GM18520 (cell line): Measurements from ENCODE around the gene IFIT3.
"Not testable (repeated sequence)": the region's sequence is repeated elsewhere in the genome, so short reads cannot be mapped to it uniquely, and the experiment has no call there.

Source experiments
- ATAC-seq: cut with Tn5 transposase; IDR thresholded peaks from one replicate; pipeline ENCODE4 v1.9.1; 2021; ENCODE audit not compliant: unreplicated experiment

Gene IFIT3, protein sequence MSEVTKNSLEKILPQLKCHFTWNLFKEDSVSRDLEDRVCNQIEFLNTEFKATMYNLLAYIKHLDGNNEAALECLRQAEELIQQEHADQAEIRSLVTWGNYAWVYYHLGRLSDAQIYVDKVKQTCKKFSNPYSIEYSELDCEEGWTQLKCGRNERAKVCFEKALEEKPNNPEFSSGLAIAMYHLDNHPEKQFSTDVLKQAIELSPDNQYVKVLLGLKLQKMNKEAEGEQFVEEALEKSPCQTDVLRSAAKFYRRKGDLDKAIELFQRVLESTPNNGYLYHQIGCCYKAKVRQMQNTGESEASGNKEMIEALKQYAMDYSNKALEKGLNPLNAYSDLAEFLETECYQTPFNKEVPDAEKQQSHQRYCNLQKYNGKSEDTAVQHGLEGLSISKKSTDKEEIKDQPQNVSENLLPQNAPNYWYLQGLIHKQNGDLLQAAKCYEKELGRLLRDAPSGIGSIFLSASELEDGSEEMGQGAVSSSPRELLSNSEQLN

DNA sequence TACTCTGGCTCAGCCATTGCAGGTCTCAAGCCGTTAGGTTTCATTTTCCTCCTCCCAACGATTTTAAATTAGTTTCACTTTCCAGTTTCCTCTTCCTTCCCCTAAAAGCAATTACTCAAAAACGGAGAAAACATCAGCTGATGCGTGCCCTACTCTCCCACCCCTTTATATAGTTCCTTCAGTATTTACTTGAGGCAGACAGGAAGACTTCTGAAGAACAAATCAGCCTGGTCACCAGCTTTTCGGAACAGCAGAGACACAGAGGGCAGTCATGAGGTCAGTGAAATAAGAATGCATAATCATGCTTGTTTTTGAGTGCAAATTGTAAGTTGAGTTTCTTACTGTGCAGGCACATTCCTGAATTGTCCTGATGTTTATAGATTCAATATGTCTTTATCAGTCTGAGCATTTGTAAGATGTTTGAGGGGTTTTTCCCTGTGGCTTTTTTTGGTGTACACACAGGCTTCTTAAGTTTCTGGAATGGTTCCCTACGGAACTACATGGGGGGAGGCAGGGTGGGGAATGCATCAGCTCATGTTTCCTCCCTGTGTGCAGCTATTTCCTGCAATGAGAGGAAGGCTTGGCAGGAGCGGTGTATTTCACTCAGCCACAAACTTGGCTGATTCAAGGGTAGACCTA is at the start of gene IFIT3:
TSS of gene IFIT3 (plus strand) at position 195 of the 639 bp plus-strand sequence. CDS start at position 272, 77 bp downstream.
- ATAC-seq = peak; percentile 27

DNA sequence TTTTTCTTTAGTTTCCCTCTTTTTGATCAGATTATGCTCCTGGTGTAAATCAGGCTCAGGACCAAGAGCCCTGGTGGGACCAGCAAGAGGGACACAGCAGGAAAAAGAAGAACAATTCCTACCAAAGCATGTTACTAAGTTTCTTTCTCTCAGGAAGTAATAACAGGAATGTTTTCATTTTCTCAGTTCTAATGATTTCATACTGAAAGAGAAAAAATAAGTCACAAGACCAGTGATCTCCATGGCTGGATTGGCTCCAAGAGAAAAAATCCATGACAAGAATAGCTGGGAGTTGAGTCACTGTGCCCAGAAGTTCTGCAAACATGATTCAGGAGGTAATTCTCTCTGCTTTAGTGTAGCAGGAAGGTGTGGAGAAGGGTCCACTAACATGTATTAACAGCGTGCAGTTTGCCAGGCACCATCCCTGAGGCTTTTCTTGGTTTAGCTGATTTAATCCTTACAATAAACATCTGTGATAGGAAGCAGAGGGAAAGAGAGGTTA is 49.7 kb upstream of the IFIT3 start:
- ATAC-seq = no peak

DNA sequence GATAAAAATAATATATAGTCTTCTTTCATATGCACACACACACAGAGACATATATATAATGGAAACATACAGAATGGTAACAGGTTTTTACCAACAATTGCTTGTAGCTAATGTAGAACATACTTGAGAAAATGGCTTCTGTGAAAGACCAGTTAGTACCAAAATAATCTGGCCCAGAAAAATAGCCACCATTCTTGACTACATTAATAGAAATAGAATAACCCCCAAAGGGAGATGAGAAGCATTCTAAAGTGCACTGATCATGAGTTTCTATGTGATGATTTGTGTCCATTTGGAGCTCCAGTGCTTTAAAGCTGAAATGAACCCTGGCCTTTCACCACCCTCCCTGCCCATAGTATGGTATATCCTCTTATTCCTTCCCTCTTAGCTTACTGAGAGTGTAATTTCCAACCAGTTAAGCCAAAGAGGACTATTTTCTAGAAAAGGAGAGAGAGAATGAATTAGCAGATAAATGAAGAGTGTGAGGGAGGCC is 48.9 kb upstream of the IFIT3 start:
- ATAC-seq = no peak

DNA sequence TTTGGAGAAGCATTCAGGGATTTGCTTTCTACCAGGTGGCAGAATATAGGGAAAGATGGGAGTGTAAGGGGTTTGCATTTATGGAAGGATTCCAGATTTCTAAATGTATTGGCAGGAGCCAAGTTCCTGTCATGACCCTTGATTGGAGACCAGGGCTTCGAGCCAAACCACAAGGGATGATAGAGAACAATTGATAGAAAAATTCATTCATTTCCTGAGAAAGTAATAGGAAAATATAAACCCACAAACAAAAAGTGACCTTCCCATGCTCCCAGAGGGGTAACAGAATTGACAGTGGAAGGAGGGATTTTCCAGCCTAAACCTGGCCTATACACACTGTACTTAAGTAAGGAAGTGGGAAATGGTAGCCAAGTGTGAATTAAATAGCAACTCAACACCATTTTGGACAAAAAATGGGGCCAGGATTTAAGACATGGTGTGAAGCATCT is 48.4 kb upstream of the IFIT3 start:
- no peak for ATAC-seq

DNA sequence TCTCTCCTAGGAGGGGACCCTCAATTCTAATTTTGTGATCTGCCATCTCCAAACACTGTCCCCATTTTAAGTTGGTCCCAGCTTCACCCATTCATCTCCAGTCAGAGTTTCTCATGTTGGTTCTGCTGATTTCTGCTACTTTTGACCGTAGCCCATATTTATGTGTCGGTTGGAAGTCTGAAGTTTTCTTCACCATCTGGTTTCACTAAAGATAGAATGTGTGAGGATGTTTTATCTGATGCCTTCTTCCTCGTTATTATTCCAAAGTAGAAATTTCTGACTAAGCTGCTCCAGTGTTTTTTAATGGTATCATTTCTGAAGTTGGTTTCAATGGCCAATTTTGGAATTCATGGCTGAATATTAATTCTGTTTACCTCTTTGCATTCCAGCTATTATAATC is 47.3 kb upstream of the IFIT3 start:
- no peak for ATAC-seq

DNA sequence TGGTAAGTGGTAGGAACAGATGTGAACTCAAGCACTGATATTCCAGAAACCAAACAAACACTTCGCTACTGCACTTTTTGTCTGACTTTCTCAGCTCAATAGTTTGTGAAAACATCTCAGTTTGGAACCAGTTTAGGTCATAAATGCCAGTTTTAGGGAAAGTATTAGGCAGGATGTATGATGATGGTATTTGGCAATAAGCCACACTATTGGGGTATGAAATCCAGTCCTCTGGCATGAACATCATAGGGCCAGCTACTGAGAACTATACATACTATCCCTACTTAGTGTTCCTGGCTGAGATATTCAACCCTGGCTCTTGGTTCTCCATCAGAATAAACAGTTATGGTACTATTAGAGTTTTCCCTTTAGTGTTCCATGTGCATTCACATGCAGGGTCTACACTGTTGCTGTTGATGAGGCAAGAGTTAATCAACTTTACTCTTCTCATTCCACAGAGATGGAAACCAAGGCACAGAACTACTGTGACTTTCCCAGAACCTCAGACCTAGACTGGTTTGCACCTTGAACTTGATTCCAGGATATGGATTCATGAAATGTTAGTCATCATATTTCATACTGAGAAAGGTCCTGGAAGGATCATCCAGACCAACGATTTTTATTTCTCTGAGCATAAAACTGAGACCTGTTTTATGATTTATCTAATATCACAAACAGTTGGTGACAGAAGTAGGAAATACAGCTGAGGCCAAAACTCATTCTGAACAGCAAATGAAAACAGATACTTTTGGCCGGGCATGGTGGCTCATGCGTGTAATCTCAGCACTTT is 46.0 kb upstream of the IFIT3 start:
- no peak for ATAC-seq

DNA sequence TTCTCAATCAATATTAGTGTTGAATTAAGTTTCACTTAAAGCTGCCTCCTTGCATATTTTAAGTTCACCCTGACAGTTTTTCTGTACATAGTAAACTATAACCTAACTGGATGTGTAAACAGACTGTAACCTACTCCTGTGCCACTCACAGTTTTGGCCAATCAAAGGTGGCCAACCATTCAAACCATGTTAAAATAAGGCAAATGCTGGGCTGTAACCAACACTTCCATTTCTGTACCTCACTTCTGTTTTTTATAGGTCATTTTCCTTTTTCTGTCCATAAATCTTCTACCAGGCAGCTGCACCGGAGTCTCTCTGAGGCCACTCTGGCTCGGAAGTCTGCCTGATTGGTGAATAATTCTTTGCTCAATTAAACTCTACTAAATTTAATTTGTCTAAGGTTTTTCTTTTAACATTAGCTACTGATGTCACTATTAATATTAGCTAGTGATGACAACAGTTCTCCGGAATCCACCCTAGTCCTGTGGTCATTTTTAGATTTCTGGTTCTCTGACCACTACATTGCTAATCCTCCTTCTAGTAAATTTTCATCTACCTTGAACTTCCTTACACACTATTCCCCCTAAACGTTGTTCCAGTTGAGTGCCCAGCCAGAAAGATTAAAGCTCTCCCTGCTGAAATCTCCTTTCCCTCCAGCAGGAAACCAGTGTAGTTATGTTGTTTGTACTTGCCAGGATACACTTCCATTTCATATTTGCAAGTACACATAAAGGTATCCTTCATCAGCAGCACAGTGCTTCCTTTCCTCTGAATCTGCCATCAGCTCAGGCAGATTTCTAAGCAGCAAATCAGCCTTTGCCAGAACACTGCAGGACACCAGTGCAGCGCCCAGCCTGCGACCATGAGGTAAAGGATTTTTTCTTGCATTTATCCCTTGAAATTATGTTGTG is 44.5 kb upstream of the IFIT3 start:
- ATAC-seq = no peak

DNA sequence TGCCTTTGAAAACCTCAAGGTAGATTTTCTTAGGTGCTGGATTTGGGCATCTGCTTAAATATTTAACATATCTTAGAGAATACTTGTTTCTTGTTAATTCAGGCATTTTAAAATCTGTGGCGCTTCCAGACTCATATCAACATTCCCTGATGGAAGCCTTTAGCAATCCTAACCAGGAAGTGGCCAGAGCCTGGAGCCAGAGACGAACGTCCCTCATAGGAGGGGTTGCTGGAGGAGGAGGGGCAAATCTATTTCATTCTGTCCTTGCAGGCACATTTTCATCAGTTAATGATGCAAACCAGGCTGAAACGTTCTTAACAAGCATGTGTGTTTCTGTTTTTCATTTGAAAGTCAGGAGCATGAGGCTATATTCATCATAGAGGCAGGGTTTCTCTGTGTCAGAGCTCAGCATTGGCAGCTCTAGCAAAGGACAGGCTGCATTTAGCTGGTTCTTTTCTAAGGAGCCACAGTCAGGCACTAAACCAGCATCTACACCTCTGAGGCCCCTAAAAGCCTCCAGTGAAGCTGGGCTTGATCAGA is 43.8 kb upstream of the IFIT3 start:
- ATAC-seq = no peak

DNA sequence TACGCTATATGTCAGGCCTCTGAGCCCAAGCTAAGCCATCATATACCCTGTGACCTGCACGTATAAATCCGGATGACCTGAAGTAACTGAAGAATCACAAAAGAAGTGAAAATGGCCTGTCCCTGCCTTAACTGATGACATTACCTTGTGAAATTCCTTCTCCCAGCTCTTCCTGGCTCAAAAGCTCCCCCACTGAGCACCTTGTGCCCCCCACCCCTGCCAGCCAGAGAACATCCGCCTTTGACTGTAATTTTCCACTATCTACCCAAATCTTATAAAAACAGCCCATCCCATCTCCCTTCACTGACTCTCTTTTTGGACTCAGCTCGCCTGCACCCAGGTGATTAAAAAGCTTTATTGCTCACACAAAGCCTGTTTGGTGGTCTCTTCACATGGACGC is 43.1 kb upstream of the IFIT3 start:
- ATAC-seq = not testable (repeated sequence)

DNA sequence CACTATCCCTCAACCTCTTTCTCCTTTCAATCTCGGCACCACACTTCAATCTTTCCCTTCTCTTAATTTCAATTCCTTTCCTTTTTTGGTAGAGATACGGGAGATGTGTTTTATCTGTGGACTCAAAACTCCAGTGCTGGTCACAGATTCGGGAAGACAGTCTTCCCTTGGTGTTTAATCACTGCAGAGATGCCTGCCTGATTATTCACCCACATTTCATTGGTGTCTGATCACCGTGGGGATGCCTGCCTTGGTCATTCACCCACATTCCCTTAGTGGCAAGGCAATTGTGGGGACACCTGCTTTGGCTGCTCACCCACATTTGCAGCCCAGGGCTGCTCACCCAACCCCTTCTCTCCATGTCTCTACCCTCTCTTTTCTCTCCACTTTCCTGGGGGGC is 42.5 kb upstream of the IFIT3 start:
- ATAC-seq = not testable (repeated sequence)

DNA sequence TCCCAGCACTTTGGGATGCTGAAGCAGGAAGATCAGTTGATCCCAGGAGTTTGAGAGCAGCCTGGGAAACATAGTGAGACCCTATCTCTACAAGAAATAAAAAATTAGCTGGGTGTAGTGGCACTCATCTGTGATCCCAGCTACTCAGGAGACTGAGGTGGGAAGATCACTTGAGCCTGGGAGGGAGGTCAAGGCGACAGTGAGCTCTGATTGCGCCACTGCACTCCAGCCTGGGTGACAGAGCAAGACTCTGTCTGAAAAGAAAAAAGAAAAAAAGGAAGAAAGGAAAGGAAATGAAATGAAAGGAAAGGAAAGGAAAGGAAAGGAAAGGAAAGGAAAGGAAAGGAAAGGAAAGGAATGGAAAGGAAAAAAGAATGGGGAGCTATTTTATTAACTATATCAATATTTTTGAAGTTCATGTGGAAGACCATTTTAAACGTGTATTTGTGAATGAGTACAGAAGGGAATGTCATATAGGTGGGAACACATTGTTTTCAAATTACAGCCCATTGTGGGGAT is 33.0 kb upstream of the IFIT3 start:
- ATAC-seq = no peak

DNA sequence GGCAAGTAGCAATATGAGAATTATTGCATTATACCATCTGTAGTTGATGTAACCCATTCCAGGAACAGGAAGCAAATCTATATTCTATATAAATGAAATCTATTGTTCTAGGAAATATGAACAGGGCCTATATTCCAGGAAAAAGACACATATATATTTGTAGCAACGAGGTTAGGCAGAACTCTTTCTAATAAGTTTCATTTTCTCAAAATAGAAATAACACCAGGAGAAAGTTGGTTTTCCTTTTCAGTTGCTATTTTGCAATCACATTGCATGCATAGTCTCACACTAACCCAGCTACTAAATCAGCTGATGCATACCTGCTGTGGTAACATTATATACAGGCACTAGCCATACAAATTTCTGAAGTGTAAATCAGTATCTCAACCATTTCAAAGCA is 32.2 kb upstream of the IFIT3 start:
- no peak for ATAC-seq

DNA sequence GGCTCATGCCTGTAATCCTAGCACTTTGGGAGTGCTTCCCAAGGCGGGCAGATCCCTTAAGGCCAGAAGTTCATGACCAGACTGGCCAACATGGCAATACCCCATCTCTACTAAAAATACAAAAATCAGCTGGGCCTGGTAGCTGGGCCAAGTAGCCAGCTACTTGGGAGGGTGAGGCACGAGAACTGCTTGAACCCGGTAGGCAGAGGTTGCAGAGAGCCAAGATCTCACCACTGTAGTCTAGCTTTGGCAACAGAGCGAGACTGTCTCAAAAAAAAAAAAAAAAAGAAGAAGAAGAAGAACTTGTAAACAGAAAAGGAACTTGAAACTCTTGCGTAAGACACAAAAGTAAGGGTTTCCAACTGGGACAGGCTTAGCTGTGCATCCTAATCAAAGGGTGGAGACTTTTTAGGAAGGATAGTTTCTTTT is 31.6 kb upstream of the IFIT3 start:
- no peak for ATAC-seq

DNA sequence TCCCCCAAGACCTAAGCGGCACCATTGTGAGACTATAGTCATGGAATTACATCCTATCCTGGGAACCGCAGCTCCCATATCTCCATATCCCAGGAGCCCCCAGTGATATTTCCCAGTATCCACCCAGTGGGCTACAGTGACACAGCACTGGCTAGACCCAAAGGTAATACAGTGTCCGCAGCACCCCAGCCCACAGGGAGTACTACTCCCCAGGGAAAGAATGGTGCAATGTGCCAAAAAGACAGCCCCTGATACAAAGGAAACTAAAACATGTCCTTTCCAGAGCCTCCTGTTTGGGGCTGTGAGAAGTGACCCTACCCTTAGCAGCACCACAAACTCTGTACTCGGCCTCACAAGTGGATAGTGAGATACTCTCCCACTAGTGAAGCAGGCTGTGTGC is 30.4 kb upstream of the IFIT3 start:
- no peak for ATAC-seq

DNA sequence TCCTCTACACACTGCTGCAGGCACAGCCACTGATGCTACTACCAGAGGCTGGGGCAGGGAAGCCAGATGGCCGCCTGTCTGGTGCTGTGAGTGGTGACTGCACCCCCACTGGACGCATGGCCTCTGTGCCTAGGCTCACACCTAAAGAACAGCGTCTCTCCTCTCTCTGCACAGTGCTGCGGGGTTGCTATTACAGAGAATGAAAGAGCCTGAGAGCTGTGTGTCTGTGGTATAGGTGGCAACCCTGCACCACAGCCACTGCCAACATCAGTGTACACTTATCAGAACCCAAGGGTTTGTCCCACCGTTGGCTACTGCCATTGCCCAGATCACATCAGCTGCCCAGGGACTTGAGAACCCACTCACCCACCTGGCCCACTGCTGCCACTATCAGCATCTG is 30.0 kb upstream of the IFIT3 start:
- no peak for ATAC-seq

DNA sequence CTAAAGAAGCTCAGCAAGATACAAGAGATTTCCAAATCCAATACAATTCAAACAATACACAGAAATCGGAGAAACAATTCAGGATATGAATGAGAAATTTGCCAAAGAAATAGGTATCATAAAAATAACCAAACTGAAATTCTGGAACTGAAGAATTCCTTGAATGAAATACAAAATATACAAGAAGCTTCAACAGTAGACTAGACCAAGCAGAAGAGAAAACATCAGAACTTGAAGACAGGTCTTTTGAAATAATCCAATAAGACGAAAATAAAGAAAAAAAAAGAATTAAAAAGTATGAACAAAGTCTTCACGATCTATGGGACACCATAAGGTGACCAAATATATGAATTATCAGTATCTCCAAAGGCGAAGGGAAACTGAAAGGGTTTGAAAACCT is 28.8 kb upstream of the IFIT3 start:
- no peak for ATAC-seq

DNA sequence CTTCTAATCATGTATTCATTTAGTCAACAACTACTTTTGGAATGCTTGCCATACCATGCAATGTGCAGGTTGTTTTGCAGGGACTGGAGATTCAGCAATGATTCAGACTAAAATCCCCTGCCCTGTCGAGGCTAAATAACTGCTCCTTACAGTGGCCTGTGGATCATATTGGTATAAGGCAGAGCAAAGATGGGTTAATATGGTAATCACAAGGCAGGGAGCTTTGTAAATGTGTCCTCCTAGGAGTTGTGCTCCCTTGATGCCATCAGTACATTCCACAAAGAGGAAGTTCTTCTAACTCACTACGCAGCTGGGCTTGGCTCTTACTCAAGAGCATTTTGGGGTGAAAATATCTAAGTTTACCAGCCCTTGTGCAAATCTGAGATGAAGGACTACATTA is 26.6 kb upstream of the IFIT3 start:
- ATAC-seq = no peak

DNA sequence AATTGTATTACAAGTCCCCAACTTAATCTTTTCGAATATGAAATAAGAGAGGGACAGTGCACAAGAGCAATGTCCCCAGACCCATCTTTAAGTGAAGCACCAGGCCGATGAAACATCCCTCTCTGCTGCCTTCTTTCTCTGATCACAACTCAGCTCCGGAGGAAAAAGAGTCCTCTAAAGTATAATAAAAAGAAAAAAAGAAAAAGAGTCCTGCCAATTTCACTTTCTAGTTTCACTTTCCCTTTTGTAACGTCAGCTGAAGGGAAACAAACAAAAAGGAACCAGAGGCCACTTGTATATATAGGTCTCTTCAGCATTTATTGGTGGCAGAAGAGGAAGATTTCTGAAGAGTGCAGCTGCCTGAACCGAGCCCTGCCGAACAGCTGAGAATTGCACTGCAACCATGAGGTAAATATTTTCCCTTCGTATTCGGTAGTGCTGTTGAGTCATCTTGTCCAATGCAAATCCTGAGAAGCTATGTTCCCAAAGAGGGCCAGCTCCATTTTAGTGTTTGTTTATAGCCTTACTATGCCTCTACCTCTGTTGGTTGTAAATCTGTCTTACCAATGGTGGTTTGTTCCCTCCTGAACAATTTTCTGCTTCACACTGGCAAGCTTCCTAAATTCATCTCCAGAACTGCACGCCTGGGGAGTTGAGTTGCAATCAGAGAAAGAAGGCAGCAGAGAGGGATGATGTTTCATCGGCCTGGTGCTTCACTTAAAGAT is 25.9 kb upstream of the IFIT3 start, which contains the start of gene IFIT2:
TSS of gene IFIT2 (plus strand) at position 326 of the 725 bp plus-strand sequence. CDS start at position 404, 78 bp downstream.
- peak; percentile 54 for ATAC-seq

DNA sequence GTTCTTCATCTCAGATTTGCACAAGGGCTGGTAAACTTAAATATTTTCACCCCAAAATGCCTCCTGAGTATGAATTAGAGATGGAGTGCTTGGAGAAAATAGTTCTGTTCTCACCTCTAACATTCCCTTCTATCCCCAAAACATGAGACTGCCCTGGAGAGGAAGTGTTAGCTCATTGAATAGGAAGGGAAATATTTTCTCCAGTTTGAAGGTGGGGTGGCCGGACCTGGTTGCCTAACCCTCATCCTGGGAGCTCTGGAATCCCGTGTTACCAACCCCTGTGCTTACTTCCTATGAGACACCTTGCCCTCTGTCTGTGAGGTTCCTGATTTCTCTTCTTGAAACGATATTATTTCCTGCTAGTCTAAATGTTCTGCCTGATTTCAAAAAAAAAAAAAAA is 25.2 kb upstream of the IFIT3 start:
- ATAC-seq = no peak
